Lower leg skin (tissue), 4 donors: ENCODE results near the gene PPM1B. TPM values are rescaled to one million over a fixed set of nuclear protein-coding genes. Genes with fewer than 3 reads are reported as not detected.

Experiments used
- DNase-seq, 2 donors: peaks; one replicate each; pipeline ENCODE4 v3.0.0-alpha.2; 2019; ENCODE audit warnings: low spot score in 2 of 2
- H3K4me3 ChIP-seq: fragments of 200-600 bp; sonication (generic); 2 replicates; pipeline ENCODE4 v1.5.1; 2017; ENCODE audit warnings: mild to moderate bottlenecking, low read depth; ENCODE audit not compliant: poor library complexity, severe bottlenecking
- POLR2A ChIP-seq, 2 donors: fragments of 450-650 bp; IDR thresholded peaks; one replicate each; pipeline ENCODE4 v1.6.1; 2016 to 2017; ENCODE audit warnings: antibody characterized with exemption in 2 of 2, mild to moderate bottlenecking in 1 of 2, moderate library complexity in 1 of 2
- WGBS, 2 donors: methylation state at CpG; one replicate each; pipeline ENCODE4 v1.1.5; 2018; 5-methylcytosine and 5-hydroxymethylcytosine counted together
- intact Hi-C: fragments of 100-400 bp; cut with DNase I; formaldehyde crosslinking; loops from one replicate; pipeline ENCODE4 v1.15.0; 2023; ENCODE audit warnings: low total_unique reads
- total RNA-seq, 4 donors: library from RNA; depleted of rRNA; stranded (reverse); fragments of >200 nt; gene quantifications; one replicate each; pipeline ENCODE4 v1.1.0, GENCODE V29; 2016
- TF ChIP-seq, protein P1 (sequence below), 3 donors: fragments of 450-650 bp; IDR thresholded peaks; one replicate each; pipeline ENCODE4 v1.5.1; 2016; ENCODE audit warnings: antibody characterized with exemption in 3 of 3, mild to moderate bottlenecking in 3 of 3, moderate library complexity in 2 of 3

Gene PPM1B
- total RNA-seq, 4 donors from 2014 or later: 24.2 to 40.2 (median 35.9) TPM

DNA sequence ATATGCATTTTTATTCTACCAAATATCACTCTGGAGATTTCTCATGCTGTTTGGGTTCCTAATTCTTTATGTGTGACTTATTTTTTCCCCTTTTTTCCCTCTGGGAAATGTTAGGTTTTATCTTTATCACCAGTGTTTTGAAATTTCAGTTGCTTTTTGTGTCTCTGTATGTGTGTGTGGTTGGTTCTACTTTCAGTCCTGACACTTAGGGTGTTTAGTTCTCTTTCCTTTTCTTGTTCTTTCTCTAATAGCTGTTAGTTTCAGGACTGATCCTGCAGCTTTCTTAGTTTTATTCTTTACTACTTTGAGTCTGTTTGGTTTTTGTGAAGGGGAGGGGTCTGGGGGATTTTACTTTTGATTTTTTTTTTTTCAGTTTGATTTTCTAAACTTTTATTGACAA lies 23.1 kb downstream of the PPM1B start:
- H3K4me3 ChIP-seq: no peak overlapping the region
- no peak for TF ChIP-seq POLR2A (IDR thresholded peaks at IDR 0.05)
- TF ChIP-seq, protein P1, sequence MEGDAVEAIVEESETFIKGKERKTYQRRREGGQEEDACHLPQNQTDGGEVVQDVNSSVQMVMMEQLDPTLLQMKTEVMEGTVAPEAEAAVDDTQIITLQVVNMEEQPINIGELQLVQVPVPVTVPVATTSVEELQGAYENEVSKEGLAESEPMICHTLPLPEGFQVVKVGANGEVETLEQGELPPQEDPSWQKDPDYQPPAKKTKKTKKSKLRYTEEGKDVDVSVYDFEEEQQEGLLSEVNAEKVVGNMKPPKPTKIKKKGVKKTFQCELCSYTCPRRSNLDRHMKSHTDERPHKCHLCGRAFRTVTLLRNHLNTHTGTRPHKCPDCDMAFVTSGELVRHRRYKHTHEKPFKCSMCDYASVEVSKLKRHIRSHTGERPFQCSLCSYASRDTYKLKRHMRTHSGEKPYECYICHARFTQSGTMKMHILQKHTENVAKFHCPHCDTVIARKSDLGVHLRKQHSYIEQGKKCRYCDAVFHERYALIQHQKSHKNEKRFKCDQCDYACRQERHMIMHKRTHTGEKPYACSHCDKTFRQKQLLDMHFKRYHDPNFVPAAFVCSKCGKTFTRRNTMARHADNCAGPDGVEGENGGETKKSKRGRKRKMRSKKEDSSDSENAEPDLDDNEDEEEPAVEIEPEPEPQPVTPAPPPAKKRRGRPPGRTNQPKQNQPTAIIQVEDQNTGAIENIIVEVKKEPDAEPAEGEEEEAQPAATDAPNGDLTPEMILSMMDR (IDR thresholded peaks at IDR 0.05): no peak
- intact Hi-C loops: no loop called here
- DNase-seq: no peak

- WGBS, 2 donors: 84 to 89% methylated on average over 1 of the region's 1 CpG
- no peak overlapping the region for H3K4me3 ChIP-seq
- TF ChIP-seq, protein P1 (IDR thresholded peaks at IDR 0.05): no peak
- no peak for TF ChIP-seq POLR2A (IDR thresholded peaks at IDR 0.05)
- intact Hi-C loops: no loop called here
- DNase-seq: no peak
Measured at GRCh38 chr2:44192646-44193045, 24.0 kb downstream of the PPM1B start.

- WGBS, 2 donors: 93 to 98% methylated on average over 2 of the region's 2 CpGs
- intact Hi-C loops: no loop called here
- DNase-seq: no peak
- H3K4me3 ChIP-seq: no peak overlapping the region
- TF ChIP-seq, protein P1 (IDR thresholded peaks at IDR 0.05): no peak
Measured at GRCh38 chr2:44195714-44196113, 27.0 kb downstream of the PPM1B start.

- no peak overlapping the region for H3K4me3 ChIP-seq
- TF ChIP-seq POLR2A (IDR thresholded peaks at IDR 0.05): no peak
- TF ChIP-seq, protein P1 (IDR thresholded peaks at IDR 0.05): no peak
- 91 to 92% methylated on average over 6 of the region's 6 CpGs for WGBS, 2 donors
- DNase-seq: no peak
- intact Hi-C loops: no loop called here
Measured at GRCh38 chr2:44197816-44198215, 29.1 kb downstream of the PPM1B start.

- intact Hi-C loops: no loop called here
- no peak overlapping the region for H3K4me3 ChIP-seq
- DNase-seq: no peak
- 95 to 97% methylated on average over 1 of the region's 1 CpG for WGBS, 2 donors
- no peak for TF ChIP-seq POLR2A (IDR thresholded peaks at IDR 0.05)
- TF ChIP-seq, protein P1 (IDR thresholded peaks at IDR 0.05): no peak
Measured at GRCh38 chr2:44200011-44200410, 31.3 kb downstream of the PPM1B start.

GRCh38 chr2:44200759-44201158 lies 32.1 kb downstream of the PPM1B start:
- TF ChIP-seq, protein P1 (IDR thresholded peaks at IDR 0.05): no peak
- WGBS, 2 donors: 89 to 93% methylated on average over 5 of the region's 5 CpGs
- no peak for DNase-seq
- intact Hi-C loops: no loop called here
- no peak overlapping the region for H3K4me3 ChIP-seq
